ENCODE measurements around the gene ATP4A.

The ATP4A gene

DNA sequence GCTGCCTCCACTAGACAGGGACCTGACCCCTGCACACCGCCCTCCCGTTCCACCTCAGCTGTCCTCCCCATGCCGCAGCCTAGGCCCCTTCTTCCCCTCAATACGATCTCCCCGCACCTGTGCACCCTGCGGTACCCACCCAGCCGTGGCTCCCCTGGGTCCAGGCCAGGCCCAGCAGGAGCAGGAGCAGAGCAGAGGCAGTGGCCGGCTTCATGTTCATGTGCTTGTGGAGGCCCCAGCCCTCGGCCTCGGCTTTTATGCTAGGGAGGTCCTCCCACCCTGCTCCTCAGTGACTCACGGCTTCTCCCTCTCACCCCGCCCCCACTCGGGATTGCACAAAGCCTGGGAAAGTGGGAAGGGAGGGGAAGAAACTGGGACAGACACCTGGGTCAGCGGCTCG, 61.8 kb downstream of the ATP4A start:
- POLR2A ChIA-PET: no interaction called here

DNA sequence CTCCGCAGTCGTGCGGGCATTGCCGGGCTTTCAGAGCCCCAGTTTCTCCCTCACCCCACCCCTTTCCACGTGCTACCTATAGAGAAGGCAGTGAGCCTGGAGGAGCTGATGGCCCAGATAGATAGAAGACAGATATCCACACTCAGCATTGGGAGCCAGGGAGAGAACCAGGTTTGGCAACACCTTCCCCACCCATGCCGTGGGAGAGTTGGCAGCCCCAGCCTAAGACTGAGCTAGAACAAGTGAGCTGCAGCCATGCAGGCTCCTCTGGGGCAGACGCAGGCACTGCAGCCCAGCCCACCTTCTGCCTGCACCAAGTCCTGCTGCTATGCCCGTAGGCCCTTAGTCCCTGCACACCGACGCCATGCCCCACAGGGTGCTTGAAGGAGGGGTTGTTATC, 62.8 kb downstream of the ATP4A start:
- Histone ChIP-seq H3K36me3 (ENCODE audit: control insufficient read depth in 4 of 4, insufficient read depth in 4 of 4, low read length in 3 of 4) (no peaks in the 10 kb centered on the region), H3K9me3 (ENCODE audit: control extremely low read depth in 1 of 5, control insufficient read depth in 4 of 5, insufficient read depth in 2 of 5, low read depth in 1 of 5, low read length in 4 of 5) (no peaks in the 10 kb centered on the region), H3K4me1 (ENCODE audit: control extremely low read depth in 1 of 4, control insufficient read depth in 4 of 4, insufficient read depth in 4 of 4, low read length in 3 of 4) (no peaks in the 10 kb centered on the region), H3K27me3 (replicated peaks in 2 of 5; ENCODE audit: control insufficient read depth in 4 of 5, insufficient read depth in 5 of 5, low read length in 4 of 5) (peaks cover 0 to 6% (median 0%) of the 10 kb centered on the region in 5 experiments), H3K4me3 (ENCODE audit: control insufficient read depth in 1 of 7, extremely low read depth in 1 of 7, insufficient read depth in 4 of 7, low read depth in 2 of 7, low read length in 6 of 7) (no peak overlapping the region), H3K27ac (ENCODE audit: insufficient read depth in 1 of 2, low read depth in 1 of 2, low read length in 2 of 2, poor library complexity in 1 of 2, severe bottlenecking in 2 of 2) (no peak overlapping the region)
- POLR2A ChIA-PET: no interaction called here
- 97% methylated on average over 10 of the region's 10 CpGs for WGBS (ENCODE audit: insufficient coverage)
- no peak for DNase-seq
- CTCF ChIA-PET: interaction anchor here (1.5 kb wide), 1 partner anchor 147 kb away, joined by 5 read pairs; no protein-coding TSS in a partner anchor

More for the DNA sequence above, 61.8 kb downstream of the ATP4A start:
- Histone ChIP-seq H3K4me3 (ENCODE audit: control insufficient read depth in 1 of 7, extremely low read depth in 1 of 7, insufficient read depth in 4 of 7, low read depth in 2 of 7, low read length in 6 of 7) (no peak overlapping the region), H3K27ac (ENCODE audit: insufficient read depth in 1 of 2, low read depth in 1 of 2, low read length in 2 of 2, poor library complexity in 1 of 2, severe bottlenecking in 2 of 2) (no peak overlapping the region), H3K36me3 (ENCODE audit: control insufficient read depth in 4 of 4, insufficient read depth in 4 of 4, low read length in 3 of 4) (no peaks in the 10 kb centered on the region), H3K4me1 (ENCODE audit: control extremely low read depth in 1 of 4, control insufficient read depth in 4 of 4, insufficient read depth in 4 of 4, low read length in 3 of 4) (no peaks in the 10 kb centered on the region), H3K9me3 (ENCODE audit: control extremely low read depth in 1 of 5, control insufficient read depth in 4 of 5, insufficient read depth in 2 of 5, low read depth in 1 of 5, low read length in 4 of 5) (no peaks in the 10 kb centered on the region), H3K27me3 (replicated peaks in 2 of 5; ENCODE audit: control insufficient read depth in 4 of 5, insufficient read depth in 5 of 5, low read length in 4 of 5) (peaks cover 0 to 12% (median 0%) of the 10 kb centered on the region in 5 experiments)
- CTCF ChIA-PET: interaction anchor here (1.5 kb wide), 1 partner anchor 148 kb away, joined by 5 read pairs; no protein-coding TSS in a partner anchor
- no peak for DNase-seq
- WGBS (ENCODE audit: insufficient coverage): 97% methylated on average over 12 of the region's 15 CpGs
